ENCODE measurements around the gene FUS.
A peak's percentile ranks its signal among the peaks of the same experiment; 100 is the strongest.

Gene FUS

GRCh38 chr16:31225193-31225592 is 45.3 kb downstream of the FUS start:
- TF ChIP-seq CTCF (IDR thresholded peaks at IDR 0.05; ENCODE audit: extremely low read depth, insufficient read depth, missing control alignments) = no peak
- in situ Hi-C loops (cut with MboI; ENCODE audit: low pct_unique_long_range_greater_than_20kb, low sequenced_read_pairs, unreplicated experiment) = no loop called here
- DNase-seq (ENCODE audit: low spot score) = peak; percentile 23

- no peak for TF ChIP-seq CTCF (IDR thresholded peaks at IDR 0.05; ENCODE audit: extremely low read depth, insufficient read depth, missing control alignments)
- in situ Hi-C loops (cut with MboI; ENCODE audit: low pct_unique_long_range_greater_than_20kb, low sequenced_read_pairs, unreplicated experiment) = no loop called here
Observed at GRCh38 chr16:31228206-31228605, 48.3 kb downstream of the FUS start.

GRCh38 chr16:31229501-31229900 is 49.6 kb downstream of the FUS start:
- TF ChIP-seq CTCF (IDR thresholded peaks at IDR 0.05; ENCODE audit: extremely low read depth, insufficient read depth, missing control alignments) = no peak
- in situ Hi-C loops (cut with MboI; ENCODE audit: low pct_unique_long_range_greater_than_20kb, low sequenced_read_pairs, unreplicated experiment) = no loop called here
- DNase-seq (ENCODE audit: low spot score) = peak; percentile 17

More at GRCh38 chr16:31228206-31228605, 48.3 kb downstream of the FUS start:
- DNase-seq (ENCODE audit: low spot score) = peak; percentile 12

GRCh38 chr16:31238041-31238440 is 58.1 kb downstream of the FUS start:
- in situ Hi-C loops (cut with MboI; ENCODE audit: low pct_unique_long_range_greater_than_20kb, low sequenced_read_pairs, unreplicated experiment) = no loop called here
- no peak for TF ChIP-seq CTCF (IDR thresholded peaks at IDR 0.05; ENCODE audit: extremely low read depth, insufficient read depth, missing control alignments)
- no peak for DNase-seq (ENCODE audit: low spot score)
